Immature natural killer cell (primary cell): ENCODE data around the gene KDM1B. TPM values are rescaled to one million over a fixed set of nuclear protein-coding genes. Genes with fewer than 3 reads are reported as not detected.

ENCODE experiments used
- DNase-seq, 3 donors: peaks; one replicate each; pipeline ENCODE4 v3.0.0; 2022; ENCODE audit warnings: mixed read lengths in 1 of 3
- H3K27ac Mint-ChIP-seq, 6 donors: one replicate each; pipeline ENCODE4 v1.8.0; 2020; ENCODE audit warnings: mixed read lengths in 6 of 6, mild to moderate bottlenecking in 5 of 6, inconsistent platforms in 4 of 6, moderate library complexity in 3 of 6
- H3K27me3 Mint-ChIP-seq, 3 donors: one replicate each; pipeline ENCODE4 v1.8.0; 2020 to 2021; ENCODE audit warnings: low read depth in 3 of 3, mild to moderate bottlenecking in 3 of 3, mixed read lengths in 3 of 3, moderate library complexity in 3 of 3, inconsistent platforms in 1 of 3
- H3K36me3 Mint-ChIP-seq, 3 donors: one replicate each; pipeline ENCODE4 v1.8.0; 2020; ENCODE audit warnings: mixed read lengths in 3 of 3, inconsistent platforms in 2 of 3, mild to moderate bottlenecking in 2 of 3
- H3K4me1 Mint-ChIP-seq, 2 donors: one replicate each; pipeline ENCODE4 v1.8.0; 2020; ENCODE audit warnings: inconsistent platforms in 2 of 2, mild to moderate bottlenecking in 2 of 2, mixed read lengths in 2 of 2, moderate library complexity in 1 of 2
- H3K4me3 Mint-ChIP-seq, 5 donors: one replicate each; pipeline ENCODE4 v1.8.0; 2020; ENCODE audit warnings: mild to moderate bottlenecking in 5 of 5, mixed read lengths in 5 of 5, inconsistent platforms in 3 of 5, moderate library complexity in 3 of 5
- H3K9me3 Mint-ChIP-seq, 6 donors: one replicate each; pipeline ENCODE4 v1.8.0; 2020; ENCODE audit warnings: mild to moderate bottlenecking in 6 of 6, mixed read lengths in 6 of 6, inconsistent platforms in 4 of 6, moderate library complexity in 3 of 6
- polyA plus RNA-seq, 3 donors: library from polyadenylated mRNA; unstranded; fragments of 300-500 nt; fragmentation: Illumina TruSeq; gene quantifications; one replicate each; pipeline ENCODE4 v1.2.3, GENCODE V29; 2021

The KDM1B gene
- polyA plus RNA-seq = 1 to 10 TPM in 1 of 3 donors, under 1 TPM in 2; 0.05 to 1.3 (median 0.83) TPM

- peak; percentile 99 to 100 (median 99) for DNase-seq
- peak within 1 kb of the TSS; percentile 95 to 100 (median 99) for H3K27ac Mint-ChIP-seq
- peak within 1 kb of the TSS; percentile 99 for H3K4me3 Mint-ChIP-seq
- H3K4me1 Mint-ChIP-seq = peaks cover 26 to 32% of the 10 kb centered on the region in 2 donors
- H3K9me3 Mint-ChIP-seq = no peaks in the 10 kb centered on the region
- peaks cover 0 to 7% (median 2%) of the 10 kb centered on the region in 3 donors for H3K27me3 Mint-ChIP-seq
- peaks cover 5 to 9% (median 8%) of the 10 kb centered on the region in 3 donors for H3K36me3 Mint-ChIP-seq
These were observed at the start of gene KDM1B for GRCh38 chr6:18155150-18155863. TSS of gene KDM1B (plus strand) at chr6:18155422. CDS start at chr6:18159896, 4,474 bp downstream.

- H3K4me3 Mint-ChIP-seq = no peak overlapping the region
- no peaks in the 10 kb centered on the region for H3K4me1 Mint-ChIP-seq
- peaks cover 2 to 20% (median 13%) of the 10 kb centered on the region in 6 donors for H3K9me3 Mint-ChIP-seq
- peaks cover 6 to 11% (median 6%) of the 10 kb centered on the region in 3 donors for H3K36me3 Mint-ChIP-seq
- H3K27ac Mint-ChIP-seq = no peak overlapping the region
- peaks cover 0 to 6% (median 6%) of the 10 kb centered on the region in 3 donors for H3K27me3 Mint-ChIP-seq
- DNase-seq = no peak
These were observed 48.2 kb upstream of the KDM1B start for GRCh38 chr6:18107061-18107460.

GRCh38 chr6:18110162-18110561 is 45.1 kb upstream of the KDM1B start:
- Mint-ChIP-seq H3K36me3 (peaks cover 6 to 11% (median 6%) of the 10 kb centered on the region in 3 donors), H3K4me1 (peaks cover under 1 to 2% of the 10 kb centered on the region in 2 donors), H3K9me3 (peaks cover 2 to 20% (median 13%) of the 10 kb centered on the region in 6 donors), H3K4me3 (no peak overlapping the region), H3K27me3 (peaks cover 0 to 6% (median 3%) of the 10 kb centered on the region in 3 donors), H3K27ac (no peak overlapping the region)
- no peak for DNase-seq

- peak overlapping the region in 2 of 6 donors; percentile 3 to 43 for H3K27ac Mint-ChIP-seq
- no peaks in the 10 kb centered on the region for H3K9me3 Mint-ChIP-seq
- H3K27me3 Mint-ChIP-seq = peaks cover 0 to 9% (median 0%) of the 10 kb centered on the region in 3 donors
These were observed 39.9 kb upstream of the KDM1B start for GRCh38 chr6:18115356-18115755.

GRCh38 chr6:18117136-18117535 is 38.1 kb upstream of the KDM1B start:
- H3K4me1 Mint-ChIP-seq = peaks cover 13 to 23% of the 10 kb centered on the region in 2 donors
- no peak for DNase-seq
- no peak overlapping the region for H3K27ac Mint-ChIP-seq
- H3K27me3 Mint-ChIP-seq = peaks cover 0 to 11% (median 2%) of the 10 kb centered on the region in 3 donors
- H3K9me3 Mint-ChIP-seq = no peaks in the 10 kb centered on the region
- H3K4me3 Mint-ChIP-seq = no peak overlapping the region
- H3K36me3 Mint-ChIP-seq = peaks cover 0 to 4% (median 0%) of the 10 kb centered on the region in 3 donors

More at GRCh38 chr6:18115356-18115755, 39.9 kb upstream of the KDM1B start:
- peak; percentile 17 to 24 (median 17) for DNase-seq
- Mint-ChIP-seq H3K4me3 (peak overlapping the region in 1 of 5 donors; percentile 28), H3K4me1 (peaks cover 6 to 12% of the 10 kb centered on the region in 2 donors), H3K36me3 (peaks cover 0 to 4% (median 0%) of the 10 kb centered on the region in 3 donors)

- Mint-ChIP-seq H3K4me3 (no peak overlapping the region), H3K4me1 (peaks cover 20 to 31% of the 10 kb centered on the region in 2 donors)
These were observed 36.9 kb upstream of the KDM1B start for GRCh38 chr6:18118330-18118729.

GRCh38 chr6:18119236-18119635 is 36.0 kb upstream of the KDM1B start:
- Mint-ChIP-seq H3K4me3 (no peak overlapping the region), H3K27me3 (peaks cover 2 to 13% (median 5%) of the 10 kb centered on the region in 3 donors), H3K9me3 (no peaks in the 10 kb centered on the region), H3K36me3 (peaks cover 0 to 4% (median 0%) of the 10 kb centered on the region in 3 donors), H3K4me1 (peaks cover 20 to 31% of the 10 kb centered on the region in 2 donors), H3K27ac (no peak overlapping the region)
- DNase-seq = no peak

More at GRCh38 chr6:18118330-18118729, 36.9 kb upstream of the KDM1B start:
- Mint-ChIP-seq H3K27ac (no peak overlapping the region), H3K27me3 (peaks cover 2 to 12% (median 5%) of the 10 kb centered on the region in 3 donors), H3K9me3 (no peaks in the 10 kb centered on the region), H3K36me3 (peaks cover 0 to 4% (median 0%) of the 10 kb centered on the region in 3 donors)
- no peak for DNase-seq

GRCh38 chr6:18121580-18122127 is 33.6 kb upstream of the KDM1B start:
- DNase-seq = no peak
- peak overlapping the region in 3 of 6 donors; percentile 34 to 80 (median 46) for H3K27ac Mint-ChIP-seq
- peaks cover 0 to 4% (median 0%) of the 10 kb centered on the region in 3 donors for H3K36me3 Mint-ChIP-seq
- no peaks in the 10 kb centered on the region for H3K9me3 Mint-ChIP-seq
- peaks cover 2 to 11% (median 5%) of the 10 kb centered on the region in 3 donors for H3K27me3 Mint-ChIP-seq
- peaks cover 13 to 20% of the 10 kb centered on the region in 2 donors for H3K4me1 Mint-ChIP-seq
- H3K4me3 Mint-ChIP-seq = peak overlapping the region; percentile 73 to 90 (median 79)

- Mint-ChIP-seq H3K4me1 (peaks cover 13 to 20% of the 10 kb centered on the region in 2 donors), H3K9me3 (no peaks in the 10 kb centered on the region), H3K27me3 (peaks cover 2 to 11% (median 5%) of the 10 kb centered on the region in 3 donors), H3K4me3 (peak within 1 kb of the TSS; percentile 73 to 90 (median 83)), H3K36me3 (peaks cover 0 to 4% (median 0%) of the 10 kb centered on the region in 3 donors), H3K27ac (peak within 1 kb of the TSS; percentile 15 to 85 (median 55))
- peak; percentile 76 to 80 (median 79) for DNase-seq
These were observed 32.8 kb upstream of the KDM1B start, which contains the start of gene NHLRC1 for GRCh38 chr6:18122128-18123093. TSS of gene NHLRC1 (minus strand) at chr6:18122677. CDS start at chr6:18122606, 71 bp downstream.

GRCh38 chr6:18126121-18126520 is 29.1 kb upstream of the KDM1B start:
- Mint-ChIP-seq H3K4me1 (peaks cover 12 to 16% of the 10 kb centered on the region in 2 donors), H3K4me3 (no peak overlapping the region), H3K27me3 (peaks cover 2 to 6% (median 4%) of the 10 kb centered on the region in 3 donors), H3K9me3 (no peaks in the 10 kb centered on the region), H3K36me3 (peaks cover 0 to 12% (median 9%) of the 10 kb centered on the region in 3 donors), H3K27ac (no peak overlapping the region)
- no peak for DNase-seq

GRCh38 chr6:18132346-18132745 is 22.9 kb upstream of the KDM1B start:
- Mint-ChIP-seq H3K9me3 (no peaks in the 10 kb centered on the region), H3K4me3 (no peak overlapping the region), H3K27me3 (peaks cover 0 to 2% (median 0%) of the 10 kb centered on the region in 3 donors), H3K27ac (no peak overlapping the region), H3K36me3 (peaks cover 13 to 42% (median 32%) of the 10 kb centered on the region in 3 donors), H3K4me1 (no peaks in the 10 kb centered on the region)
- DNase-seq = no peak

- no peak overlapping the region for H3K4me3 Mint-ChIP-seq
- H3K36me3 Mint-ChIP-seq = peaks cover 26 to 54% (median 32%) of the 10 kb centered on the region in 3 donors
- H3K4me1 Mint-ChIP-seq = no peaks in the 10 kb centered on the region
- H3K27me3 Mint-ChIP-seq = no peaks in the 10 kb centered on the region
- no peak for DNase-seq
- no peak overlapping the region for H3K27ac Mint-ChIP-seq
- no peaks in the 10 kb centered on the region for H3K9me3 Mint-ChIP-seq
These were observed 20.1 kb upstream of the KDM1B start for GRCh38 chr6:18135171-18135570.

GRCh38 chr6:18136260-18136659 is 19.0 kb upstream of the KDM1B start:
- Mint-ChIP-seq H3K27ac (no peak overlapping the region), H3K4me3 (no peak overlapping the region), H3K36me3 (peaks cover 27 to 50% (median 37%) of the 10 kb centered on the region in 3 donors), H3K27me3 (no peaks in the 10 kb centered on the region), H3K9me3 (no peaks in the 10 kb centered on the region), H3K4me1 (no peaks in the 10 kb centered on the region)
- DNase-seq = no peak
